HS-27A (cell line): ENCODE data around the gene TOP3A.
"Not testable (repeated sequence)": the region's sequence is repeated elsewhere in the genome, so short reads cannot be mapped to it uniquely, and the experiment has no call there.

ENCODE experiments used
- DNase-seq: peaks from one replicate; pipeline ENCODE4 v3.0.0-alpha.2; 2012; ENCODE audit warnings: low read depth, missing footprints

Gene TOP3A

GRCh38 chr17:18324140-18325050 lies 9.6 kb upstream of the TOP3A start:
- no peak for DNase-seq

- DNase-seq = no peak
Observed at GRCh38 chr17:18323507-18324139, 8.8 kb upstream of the TOP3A start.

GRCh38 chr17:18323007-18323406 lies 8.2 kb upstream of the TOP3A start:
- DNase-seq = no peak

- no peak for DNase-seq
Observed at GRCh38 chr17:18322522-18322921, 7.7 kb upstream of the TOP3A start.

- DNase-seq = no peak
Observed at GRCh38 chr17:18321309-18321708, 6.5 kb upstream of the TOP3A start.

GRCh38 chr17:18320301-18320700 lies 5.5 kb upstream of the TOP3A start:
- no peak for DNase-seq

- no peak for DNase-seq
Observed at GRCh38 chr17:18319604-18320256, 4.9 kb upstream of the TOP3A start.

GRCh38 chr17:18318771-18319450 lies 4.1 kb upstream of the TOP3A start:
- no peak for DNase-seq

- no peak for DNase-seq
Observed at GRCh38 chr17:18318117-18318516, 3.3 kb upstream of the TOP3A start.

GRCh38 chr17:18315961-18316360 lies 1.2 kb upstream of the TOP3A start:
- DNase-seq = no peak

GRCh38 chr17:18315562-18315922 lies 748 bp upstream of the TOP3A start:
- no peak for DNase-seq

- DNase-seq = no peak
Observed at GRCh38 chr17:18314059-18314730, 599 bp downstream of the TOP3A start.

GRCh38 chr17:18309202-18309601 lies 5.6 kb downstream of the TOP3A start:
- DNase-seq = no peak

GRCh38 chr17:18303206-18303605 lies 11.6 kb downstream of the TOP3A start:
- not testable (repeated sequence) for DNase-seq

GRCh38 chr17:18300725-18301480 lies 13.9 kb downstream of the TOP3A start:
- no peak for DNase-seq

- DNase-seq = not testable (repeated sequence)
Observed at GRCh38 chr17:18298061-18298460, 16.7 kb downstream of the TOP3A start.

GRCh38 chr17:18291718-18292540 lies 22.9 kb downstream of the TOP3A start:
- no peak for DNase-seq

GRCh38 chr17:18285296-18285695 lies 29.5 kb downstream of the TOP3A start:
- DNase-seq = no peak

- no peak for DNase-seq
Observed at GRCh38 chr17:18281788-18282187, 33.0 kb downstream of the TOP3A start.

- DNase-seq = no peak
Observed at GRCh38 chr17:18280766-18281371, 33.9 kb downstream of the TOP3A start.
